Right lobe of liver (tissue), 6 donors: ENCODE data around the gene STK32B. TPM values are rescaled to one million over a fixed set of nuclear protein-coding genes. Genes with fewer than 3 reads are reported as not detected.

Source experiments
- ATAC-seq, 4 donors: fragments of 200-7000 bp; cut with Tn5 transposase; one replicate each; pipeline ENCODE4 v1.9.1; 2020; ENCODE audit warnings: mild to moderate bottlenecking in 4 of 4, moderate library complexity in 4 of 4
- DNase-seq, 3 donors: peaks; one replicate each; pipeline ENCODE4 v3.0.0-alpha.2; 2020
- H3K27ac ChIP-seq, 3 donors: fragments of 200-600 bp; one replicate each; pipeline ENCODE4 v1.8.0; 2022
- H3K27me3 ChIP-seq, 2 donors: fragments of 200-600 bp; one replicate each; pipeline ENCODE4 v1.8.0; 2022
- H3K36me3 ChIP-seq, 4 donors: fragments of 200-600 bp; sonication (generic) in 1 of 4; one replicate each; pipeline versions ENCODE4 v1.5.1 to v1.8.0; 2017 to 2022; ENCODE audit warnings: control low read depth in 1 of 4
- H3K4me1 ChIP-seq, 4 donors: fragments of 200-600 bp; sonication (generic) in 1 of 4; one replicate each; pipeline versions ENCODE4 v1.5.1 to v1.8.0; 2017 to 2022; ENCODE audit warnings: control low read depth in 1 of 4
- H3K4me3 ChIP-seq, 3 donors: fragments of 200-600 bp; one replicate each; pipeline ENCODE4 v1.8.0; 2022
- H3K9me3 ChIP-seq, 4 donors: fragments of 200-600 bp; sonication (generic) in 1 of 4; one replicate each; pipeline versions ENCODE4 v1.5.1 to v1.8.0; 2017 to 2022; ENCODE audit warnings: control low read depth in 1 of 4
- CTCF ChIP-seq, 4 donors: fragments of 200-600 bp in 3 of 4; fragments of 450-650 bp in 1 of 4; IDR thresholded peaks; one replicate each; pipeline versions ENCODE4 v1.5.1 to v1.8.0; 2016 to 2022; ENCODE audit warnings: antibody characterized with exemption in 4 of 4, mild to moderate bottlenecking in 2 of 4
- POLR2A ChIP-seq: fragments of 450-650 bp; IDR thresholded peaks from one replicate; pipeline ENCODE4 v1.6.1; 2017; ENCODE audit warnings: antibody characterized with exemption, mild to moderate bottlenecking
- WGBS: methylation state at CpG from one replicate; pipeline ENCODE4 v1.1.6; 2018; ENCODE audit warnings: low coverage, low lambda C conversion rate; ENCODE audit not compliant: insufficient coverage; ENCODE audit errors: missing lambda C conversion rate; 5-methylcytosine and 5-hydroxymethylcytosine counted together
- intact Hi-C, 2 donors: fragments of 100-400 bp; cut with DNase I; formaldehyde crosslinking; loops; one replicate each; pipeline versions ENCODE4 v1.11.2 to v1.14.1; 2022
- total RNA-seq, 6 experiments: library from RNA; depleted of rRNA in 2 of 6; stranded (reverse); fragments of >200 nt in 2 of 6; fragmentation: NEBNext Ultra II Directional in 3 of 6; extraction: Animal tissue kit (Norgen Biotek cat#: 25700) in 3 of 6; gene quantifications; one replicate each; pipeline versions ENCODE4 v1.1.0 to v1.2.4, GENCODE V29; 2016 to 2023
- donor health status: DM: no; HTN: yes; CAD: no.
- donor health status: DM: no; HTN: no; CAD: no.
- donor health status: DM: no; HTN: no; CAD: no.
- donor health status: DM: no; HTN: yes; CAD: no.
- donor health status: DM: no; HTN: yes; CAD: no.

STK32B gene
- total RNA-seq, 6 experiments from 2014 or later, result 0.05 to 0.07 TPM; not detected in 4

- TF ChIP-seq POLR2A (no peak), CTCF (IDR thresholded peaks at IDR 0.05) (no peak)
- Histone ChIP-seq H3K4me3 (no peak overlapping the region), H3K27me3 (no peaks in the 10 kb centered on the region), H3K27ac (no peak overlapping the region), H3K4me1 (no peaks in the 10 kb centered on the region), H3K36me3 (no peaks in the 10 kb centered on the region), H3K9me3 (no peaks in the 10 kb centered on the region)
- ATAC-seq, result no peak
- DNase-seq, result peak in 1 of 3 donors; percentile 29
- intact Hi-C loops, result no loop called here
- 68% methylated on average over 11 of the region's 13 CpGs for WGBS
Measured at GRCh38 chr4:5461477-5461876, 410.2 kb downstream of the STK32B start.

DNA sequence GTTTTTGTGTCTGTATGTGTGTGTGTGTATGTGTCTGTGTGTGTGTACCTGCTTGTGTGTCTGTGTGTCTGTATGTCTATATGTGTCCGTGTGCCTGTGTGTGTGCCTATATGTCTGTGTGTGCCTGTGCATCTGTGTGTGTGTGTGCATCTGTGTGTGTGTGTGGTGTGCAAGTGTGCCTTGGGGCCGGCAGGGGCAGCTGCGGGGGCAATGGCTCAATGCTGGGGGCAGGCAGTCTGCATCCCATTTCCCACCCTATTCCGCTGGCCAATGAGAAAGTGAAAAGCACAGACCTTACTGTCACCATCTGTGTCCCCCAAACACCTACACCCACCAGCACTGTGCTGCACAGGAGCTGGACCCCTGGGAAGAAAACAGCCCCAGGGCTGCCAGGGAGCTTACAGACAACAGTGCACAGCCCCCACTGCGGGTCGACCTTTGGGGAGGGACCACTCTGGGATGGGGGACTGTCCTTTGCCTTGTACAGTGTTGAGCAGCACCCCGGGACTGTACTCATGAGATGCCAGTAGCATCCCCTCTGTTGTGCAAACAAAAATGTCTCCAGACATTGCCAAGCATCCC lies 411.1 kb downstream of the STK32B start:
- Histone ChIP-seq H3K27ac (no peak overlapping the region), H3K9me3 (no peaks in the 10 kb centered on the region), H3K4me3 (no peak overlapping the region), H3K36me3 (no peaks in the 10 kb centered on the region), H3K27me3 (no peaks in the 10 kb centered on the region), H3K4me1 (no peaks in the 10 kb centered on the region)
- intact Hi-C loops, result no loop called here
- 80% methylated on average over 2 of the region's 7 CpGs for WGBS
- peak in 1 of 3 donors; percentile 24 for DNase-seq
- no peak for ATAC-seq
- TF ChIP-seq CTCF (IDR thresholded peaks at IDR 0.05) (no peak), POLR2A (no peak)

DNA sequence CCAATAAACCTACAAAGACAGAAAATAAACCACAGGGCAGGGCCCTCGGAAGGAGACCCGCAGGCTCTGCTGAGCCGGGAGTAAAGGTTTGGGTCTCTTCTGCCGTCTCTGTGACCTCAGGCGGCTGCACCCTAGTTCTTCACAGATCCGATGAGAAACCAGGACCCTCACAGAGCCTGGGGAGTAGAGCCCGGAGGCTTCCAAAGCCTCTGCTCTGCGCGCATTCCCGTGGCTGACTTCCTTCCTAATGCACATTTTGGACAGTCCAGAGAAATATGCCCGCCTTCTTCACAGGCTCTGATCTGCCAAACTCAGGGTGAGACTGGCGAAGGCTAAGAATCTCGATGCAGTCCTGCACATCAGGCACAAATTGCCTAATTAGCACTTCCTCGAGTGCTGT lies 411.6 kb downstream of the STK32B start:
- H3K27ac ChIP-seq, result no peak overlapping the region
- intact Hi-C loops, result no loop called here
- no peaks in the 10 kb centered on the region for H3K4me1 ChIP-seq
- TF ChIP-seq CTCF (IDR thresholded peaks at IDR 0.05) (no peak), POLR2A (no peak)
- ATAC-seq (no peak), DNase-seq (no peak)
- H3K4me3 ChIP-seq, result no peak overlapping the region
- 60% methylated on average over 1 of the region's 14 CpGs for WGBS
- no peaks in the 10 kb centered on the region for H3K9me3 ChIP-seq
- no peaks in the 10 kb centered on the region for H3K27me3 ChIP-seq
- no peaks in the 10 kb centered on the region for H3K36me3 ChIP-seq

DNA sequence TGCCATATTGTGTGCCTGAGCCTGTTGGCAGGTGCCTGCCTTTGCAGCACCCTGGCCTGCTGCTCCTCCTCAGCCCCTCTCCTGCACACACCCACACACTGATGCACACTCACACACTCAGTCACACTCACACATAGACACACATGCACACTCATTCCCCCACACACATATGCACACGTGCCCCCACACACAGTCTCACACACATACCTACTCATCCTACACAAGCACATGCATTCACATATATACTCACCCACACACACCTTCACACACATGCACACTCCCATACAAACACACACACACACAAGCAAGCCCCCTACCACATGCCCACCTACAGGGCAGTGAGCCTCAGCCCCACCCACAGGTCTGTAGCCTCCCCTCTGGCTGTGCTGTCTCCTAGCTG lies 412.1 kb downstream of the STK32B start:
- intact Hi-C loops, result no loop called here
- H3K36me3 ChIP-seq, result no peaks in the 10 kb centered on the region
- no peak overlapping the region for H3K4me3 ChIP-seq
- no peak for ATAC-seq
- WGBS, result 75% methylated on average over 1 of the region's 1 CpG
- no peak overlapping the region for H3K27ac ChIP-seq
- TF ChIP-seq POLR2A, result no peak
- TF ChIP-seq CTCF (IDR thresholded peaks at IDR 0.05), result no peak
- no peaks in the 10 kb centered on the region for H3K9me3 ChIP-seq
- H3K27me3 ChIP-seq, result no peaks in the 10 kb centered on the region
- H3K4me1 ChIP-seq, result no peaks in the 10 kb centered on the region
- no peak for DNase-seq
